HG03139 (cell line): ENCODE results near the gene PEX14.

ENCODE experiments used
- ATAC-seq: cut with Tn5 transposase; IDR thresholded peaks from one replicate; pipeline ENCODE4 v1.9.1; 2021; ENCODE audit not compliant: unreplicated experiment

The PEX14 gene

DNA sequence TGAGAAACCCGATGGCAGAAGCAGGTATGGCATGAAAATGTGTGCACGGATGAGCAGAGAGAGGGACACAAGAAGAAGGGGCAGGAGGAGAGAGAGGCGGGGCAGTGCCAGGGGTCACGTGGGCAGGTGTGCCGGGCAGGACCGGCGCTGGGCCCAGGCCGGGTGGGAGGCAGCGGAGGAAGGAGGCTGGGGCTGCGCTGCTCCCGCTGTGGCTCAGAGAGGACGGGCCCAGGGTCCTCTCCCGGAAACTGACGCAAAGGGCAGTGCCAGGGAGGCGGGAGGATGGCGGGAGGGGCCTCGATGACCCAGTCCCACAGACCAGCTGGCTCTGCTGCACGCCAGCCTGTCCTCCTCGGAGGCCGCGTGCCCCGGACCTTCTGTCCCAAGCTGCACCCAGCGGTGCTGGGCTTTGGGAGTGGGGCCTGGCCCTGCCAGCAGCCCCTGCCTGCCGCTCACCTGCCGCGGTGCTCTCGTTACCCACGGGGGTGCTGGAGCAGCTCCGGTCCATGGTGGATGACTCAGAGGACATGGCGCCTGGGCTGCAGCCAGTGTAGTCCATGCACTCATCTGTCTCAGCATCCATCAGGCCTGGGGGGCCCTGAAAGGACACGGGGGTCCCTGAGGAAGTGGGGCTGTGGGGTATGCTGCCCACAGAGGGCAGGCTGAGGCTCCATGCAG, 167.8 kb downstream of the PEX14 start:
- ATAC-seq: no peak

DNA sequence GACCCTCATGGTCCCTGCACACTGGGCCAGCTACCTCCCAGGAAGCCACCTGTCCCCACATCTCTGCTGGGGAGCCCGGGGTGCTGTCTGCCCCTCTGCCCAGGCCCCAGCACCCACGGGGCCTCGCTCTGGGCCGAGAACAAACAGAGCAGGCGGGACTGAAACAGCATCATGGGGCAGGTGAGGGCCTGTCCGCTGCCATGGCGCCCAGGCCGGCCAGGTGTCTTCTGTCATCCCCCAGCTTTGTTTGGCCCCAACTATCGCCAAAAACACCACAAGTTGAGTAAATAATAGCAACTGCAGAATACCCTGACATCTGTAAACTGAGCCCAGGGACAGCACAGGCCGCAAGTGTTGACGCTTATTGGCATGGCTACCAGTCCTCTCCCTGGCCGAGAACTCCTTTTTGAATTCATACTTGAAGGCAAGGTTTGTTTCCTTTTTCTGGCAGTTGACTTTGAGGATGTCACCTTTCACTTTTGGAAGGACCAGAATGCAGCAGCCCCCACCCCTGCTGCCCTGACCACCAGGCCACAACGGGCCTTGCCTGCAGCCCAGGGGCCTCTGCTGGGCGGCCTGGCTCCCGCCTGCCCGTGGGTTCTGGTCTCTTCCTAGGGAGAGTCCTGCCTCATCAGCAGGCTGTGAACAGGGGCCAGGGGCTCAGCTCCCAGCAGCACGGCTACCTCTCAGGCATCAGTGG, 169.0 kb downstream of the PEX14 start:
- ATAC-seq: no peak

DNA sequence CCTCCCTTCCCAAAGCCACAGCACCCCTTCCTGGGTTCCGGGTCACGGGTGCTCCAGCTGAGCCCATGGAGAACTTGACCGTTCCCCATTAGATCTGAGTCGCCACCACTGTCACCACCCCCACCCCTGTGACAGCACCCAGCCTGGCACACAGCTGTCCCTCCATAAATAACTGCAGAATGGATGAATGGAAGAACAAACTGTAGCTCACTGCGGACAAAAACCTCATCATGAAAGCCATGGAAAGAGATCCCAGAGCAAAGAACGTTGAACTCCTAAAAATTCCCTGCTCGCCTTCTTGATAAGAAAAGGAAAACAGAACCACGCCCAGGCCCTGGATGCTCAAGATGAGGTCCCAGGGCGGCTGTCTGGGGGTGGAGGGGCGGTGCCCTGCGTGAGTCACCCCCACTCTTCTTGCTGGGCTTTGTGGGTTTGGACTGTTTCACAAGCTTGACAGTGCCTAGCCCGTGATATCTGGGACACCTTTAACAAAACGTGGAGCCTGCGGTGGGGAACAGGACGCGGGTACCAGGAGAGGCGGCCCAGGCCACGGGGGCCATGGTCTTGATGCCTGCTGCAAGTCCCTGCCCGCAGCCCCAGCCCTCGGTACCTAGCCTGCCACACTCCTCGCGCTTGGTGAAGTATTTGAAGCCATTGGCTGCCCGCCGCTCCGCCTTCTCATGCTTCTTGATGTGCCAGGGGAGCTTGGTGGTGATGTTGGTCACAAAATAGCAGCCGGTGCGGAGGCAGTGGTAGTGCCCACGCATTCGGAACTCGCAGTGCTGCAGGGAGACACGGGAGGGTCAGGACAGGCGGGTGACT, 169.8 kb downstream of the PEX14 start:
- no peak for ATAC-seq

DNA sequence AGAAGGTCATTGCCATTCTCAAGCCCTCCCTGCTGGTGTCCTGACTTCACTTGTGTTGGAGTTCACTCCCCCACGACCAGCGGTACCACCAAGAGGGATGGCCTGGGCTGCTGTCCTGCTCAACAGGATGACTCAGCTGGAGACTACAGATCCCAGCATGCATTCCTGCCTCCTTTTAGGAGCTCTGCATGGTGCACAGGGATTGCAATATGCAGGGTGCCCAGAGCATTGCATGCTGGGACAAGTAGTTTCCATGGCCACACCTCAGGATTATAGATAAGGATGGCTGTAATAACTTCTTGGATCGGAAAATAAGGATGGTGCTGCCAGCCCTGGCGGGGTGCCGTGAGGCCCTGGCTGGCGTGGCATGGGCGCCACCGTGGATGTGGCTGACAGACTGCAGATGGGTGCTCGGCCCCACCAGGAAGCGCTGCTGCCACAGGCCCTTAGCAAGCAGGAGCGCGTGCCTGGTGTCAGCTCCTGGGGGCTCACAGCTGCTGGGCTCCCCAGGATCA, 171.7 kb downstream of the PEX14 start:
- ATAC-seq: no peak

DNA sequence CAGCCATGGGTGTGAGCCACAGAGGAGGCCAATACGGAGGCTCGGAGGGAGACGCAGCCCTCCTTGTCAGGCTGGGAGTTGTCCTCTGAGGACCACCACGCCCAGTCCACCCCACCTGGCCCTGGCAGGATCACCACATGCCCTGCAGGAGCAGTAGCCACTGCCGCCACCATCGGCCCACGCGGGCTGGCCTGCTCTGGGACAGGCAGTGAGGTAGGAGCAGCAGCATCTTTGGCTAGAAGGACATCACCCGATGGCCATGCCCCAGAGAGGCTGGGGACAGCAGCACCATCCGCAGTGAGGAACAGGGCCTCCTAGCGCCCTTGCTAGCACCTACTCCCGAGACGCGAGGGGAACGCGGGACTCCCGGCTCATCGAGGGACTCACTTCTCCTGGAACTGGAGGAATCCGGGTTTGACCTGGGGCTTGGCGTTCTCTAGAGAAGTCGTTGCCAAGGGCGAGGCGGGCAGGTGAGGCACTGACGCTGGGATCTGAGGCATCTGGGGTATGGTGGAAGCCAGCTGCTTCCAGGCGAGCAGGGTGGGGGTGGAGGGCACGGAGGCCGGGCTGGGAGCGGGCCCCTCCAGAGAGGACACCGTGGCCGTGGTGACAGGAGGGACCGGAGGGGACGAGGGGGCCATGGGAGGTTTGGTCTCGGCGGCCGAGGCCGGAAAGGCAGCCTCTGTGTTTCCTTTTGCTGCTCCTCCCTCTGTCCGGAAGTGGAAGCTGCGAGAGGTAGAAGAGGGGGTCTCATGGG, 172.8 kb downstream of the PEX14 start:
- ATAC-seq: no peak

DNA sequence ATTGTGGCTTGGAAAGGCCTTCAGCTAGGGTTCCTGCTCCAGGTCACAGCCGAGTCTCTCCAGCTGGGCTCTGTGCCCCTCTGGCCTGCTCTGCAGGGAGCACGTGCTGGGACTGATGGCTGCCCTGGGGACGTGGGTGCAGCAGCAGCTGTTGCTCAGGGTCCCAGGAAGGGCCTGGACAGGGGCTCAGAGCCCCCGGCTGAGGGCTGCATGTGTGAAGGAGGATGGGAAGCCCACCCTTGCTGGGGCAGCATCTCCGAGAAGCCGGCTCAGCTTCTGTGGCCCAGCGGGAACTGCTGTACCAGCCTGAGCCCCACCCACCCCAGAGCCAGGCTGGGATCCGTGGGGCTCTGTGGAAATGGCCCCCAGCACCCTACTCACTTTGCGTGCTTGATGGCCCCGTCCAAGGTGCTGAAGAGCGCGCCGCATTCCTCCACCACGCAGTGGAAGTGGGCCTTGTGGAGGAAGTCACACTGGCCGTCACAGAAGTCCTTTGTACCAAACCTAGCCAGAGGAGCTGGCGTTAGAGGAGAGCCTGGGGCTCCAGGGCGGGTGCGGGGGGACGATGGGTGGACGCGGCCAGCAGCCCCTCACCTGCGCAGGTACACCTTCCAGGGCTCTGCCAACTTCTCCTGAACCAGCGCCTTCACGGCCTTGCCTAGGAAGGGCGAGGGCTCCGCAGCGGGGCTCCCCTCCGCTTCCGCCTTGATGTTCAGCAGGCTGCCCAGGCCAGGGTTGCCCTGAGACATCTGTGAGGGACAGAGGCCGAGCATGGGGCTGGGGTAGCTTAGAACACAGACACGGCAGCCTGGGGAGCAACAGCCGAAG, 174.2 kb downstream of the PEX14 start:
- ATAC-seq: no peak

DNA sequence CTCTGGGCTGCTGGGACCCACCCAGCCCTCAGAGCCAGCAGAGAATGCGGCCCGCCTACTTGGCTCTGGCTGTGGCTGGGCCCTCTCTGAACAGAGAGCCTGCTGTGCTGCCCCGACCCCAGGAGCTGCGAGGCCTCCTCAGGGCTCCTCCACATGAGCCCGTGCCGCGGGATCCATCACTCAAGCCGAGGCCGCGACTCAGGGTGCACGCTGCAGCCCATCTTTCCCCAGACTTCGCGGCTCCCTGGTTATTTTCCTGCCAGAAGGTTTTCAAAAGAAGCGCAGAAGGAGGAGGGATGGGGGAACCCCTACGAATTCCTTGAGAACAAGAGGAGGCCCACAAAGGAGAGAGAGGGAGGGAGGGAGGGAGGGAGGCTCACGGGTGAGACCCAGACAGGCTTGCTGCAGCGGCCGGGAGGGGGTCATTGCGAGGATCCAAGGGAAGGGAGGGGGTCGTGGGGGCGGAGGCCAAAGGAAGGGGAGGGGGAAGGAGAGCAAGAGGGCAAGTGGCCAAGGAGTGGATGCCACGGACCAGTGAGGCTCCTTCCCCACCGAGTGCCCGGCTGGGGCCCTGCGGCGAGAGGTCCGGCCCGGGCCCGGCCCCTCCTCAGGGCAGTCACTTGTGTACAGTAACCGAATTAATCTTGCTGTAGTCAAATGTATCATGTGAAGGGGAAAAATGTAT, 174.9 kb downstream of the PEX14 start:
- no peak for ATAC-seq

DNA sequence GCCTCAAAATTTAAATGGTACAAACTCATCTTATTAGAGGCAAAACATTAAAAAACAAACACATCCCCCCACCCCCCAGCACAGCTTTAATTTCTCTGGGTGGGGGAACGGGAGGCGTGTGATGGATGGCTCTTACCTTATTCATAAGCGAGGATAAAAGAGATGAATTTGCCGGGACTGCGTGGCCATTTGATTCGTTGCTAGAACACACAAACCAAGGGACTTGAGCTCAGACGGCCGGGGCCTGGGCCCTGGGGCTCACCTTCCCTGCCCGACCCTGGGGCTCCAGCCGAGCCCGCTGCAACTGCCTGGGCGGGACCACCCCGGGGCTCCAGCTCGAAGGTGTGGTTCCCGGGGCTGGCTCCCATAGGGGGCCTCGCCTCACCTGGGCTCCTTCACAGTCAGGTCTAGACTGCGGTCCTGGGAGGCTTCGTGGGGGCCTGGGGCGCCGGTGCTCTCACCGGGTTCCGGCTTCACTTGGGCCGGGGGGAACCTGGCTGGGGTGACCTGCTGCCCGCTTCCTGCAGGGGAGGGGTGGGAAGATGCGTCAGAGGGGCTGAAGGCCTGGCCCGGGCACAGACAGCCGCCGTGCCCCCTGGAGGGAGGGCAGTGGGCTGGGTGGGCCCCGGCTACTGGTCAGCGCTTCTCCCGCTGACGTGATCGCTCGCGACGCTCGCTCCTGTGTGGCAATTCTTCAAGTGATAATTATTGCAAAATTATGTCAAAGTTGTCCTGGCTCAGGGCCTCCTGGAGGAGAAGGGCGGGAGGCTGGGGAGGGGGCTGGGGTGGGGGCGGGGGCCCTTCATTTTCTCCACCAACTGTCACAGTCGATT, 176.0 kb downstream of the PEX14 start:
- ATAC-seq: no peak

DNA sequence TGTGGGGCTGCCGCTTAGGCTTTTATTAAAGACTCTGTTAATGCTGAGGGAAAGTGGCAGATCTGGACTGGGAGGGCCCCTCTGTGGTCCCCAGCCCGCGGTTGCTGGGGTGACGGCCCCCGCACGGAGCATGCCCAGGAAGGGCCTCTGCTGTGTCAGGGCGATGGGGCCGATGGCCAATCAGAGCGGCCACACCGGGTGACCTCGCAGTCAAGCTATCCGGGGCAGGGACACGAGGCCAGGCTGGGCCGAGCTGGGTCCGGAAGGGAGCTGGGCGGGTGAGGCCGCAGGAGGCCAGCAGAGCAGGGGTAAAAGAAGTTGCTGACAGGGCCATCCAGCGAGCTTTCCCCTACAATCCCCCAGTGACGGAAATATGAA, 176.6 kb downstream of the PEX14 start:
- no peak for ATAC-seq

DNA sequence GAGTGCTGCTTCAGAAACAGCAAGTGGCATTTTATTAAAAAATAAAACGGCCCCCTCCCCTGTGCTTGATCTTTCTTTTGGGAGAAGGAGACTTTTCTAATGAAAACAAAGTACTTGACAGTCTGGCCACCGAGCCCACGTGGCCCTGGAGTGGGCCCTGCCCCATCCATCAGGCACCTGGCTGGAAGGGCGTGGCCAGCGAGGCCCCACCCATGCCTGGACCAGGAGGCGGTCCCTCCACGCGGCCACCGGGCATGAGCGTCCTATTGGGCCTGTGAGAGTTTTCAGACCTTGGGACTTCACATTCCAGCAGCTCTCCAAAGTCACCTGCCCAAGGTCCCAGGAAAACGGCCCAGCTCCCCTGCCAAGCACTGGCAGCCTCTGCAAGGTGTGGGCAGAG, 177.0 kb downstream of the PEX14 start:
- no peak for ATAC-seq

DNA sequence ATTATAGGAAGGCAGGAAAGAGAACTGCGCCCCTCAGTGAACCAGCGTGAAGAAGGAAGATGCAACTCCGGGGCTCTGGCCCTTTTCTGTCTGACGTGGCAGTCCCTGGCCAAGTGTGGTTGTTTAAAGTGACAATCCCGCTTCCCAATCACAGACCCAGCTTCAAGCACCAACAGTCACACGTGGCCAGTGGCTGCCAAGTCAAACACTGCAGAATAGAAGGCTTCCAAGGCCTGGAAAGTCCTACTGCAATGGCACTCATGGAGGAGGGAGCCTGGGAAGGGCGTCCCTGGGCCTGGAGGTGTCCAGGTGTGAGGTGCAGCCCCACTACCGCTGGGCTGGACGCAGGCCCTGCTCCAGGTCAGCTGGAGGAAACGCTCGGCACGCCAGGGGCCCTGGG, 177.9 kb downstream of the PEX14 start:
- ATAC-seq: no peak

DNA sequence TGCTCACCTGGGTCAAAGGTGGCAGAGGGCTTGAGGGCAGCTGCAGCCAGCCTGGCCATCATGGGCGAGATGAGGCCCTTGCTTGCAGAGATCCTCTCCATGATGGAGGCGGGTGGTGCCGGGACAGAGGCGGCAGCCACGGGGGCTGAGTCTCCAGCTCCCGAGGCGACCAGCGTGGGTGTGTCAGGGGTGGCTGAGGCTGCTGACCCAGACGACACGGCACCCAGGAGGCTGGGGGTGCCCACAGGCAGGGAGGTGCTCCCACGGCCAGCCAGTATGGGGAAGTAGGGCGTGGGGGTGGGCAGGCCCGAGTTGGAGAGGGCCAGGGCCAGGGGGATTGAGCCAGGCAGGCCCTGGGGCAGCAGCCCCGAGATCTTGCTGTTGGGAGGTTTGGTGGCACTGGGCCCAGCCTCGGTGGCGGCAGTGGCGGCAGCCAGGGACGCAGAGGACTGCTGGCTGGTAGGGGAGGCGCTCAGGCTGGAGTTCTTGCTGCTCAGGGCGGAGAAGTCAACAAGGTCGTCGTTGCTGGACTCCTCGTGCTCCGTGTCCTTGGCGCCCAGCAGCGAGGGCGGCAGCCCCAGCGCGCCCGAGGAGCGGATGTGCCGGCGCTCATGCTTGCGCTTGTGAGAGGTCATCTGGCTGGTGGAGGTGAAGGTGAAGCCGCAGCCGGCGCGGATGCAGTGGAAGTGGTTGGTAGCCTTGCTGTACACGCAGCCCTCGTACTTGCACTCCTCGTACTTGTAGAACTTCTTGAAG, 178.8 kb downstream of the PEX14 start:
- ATAC-seq: no peak

DNA sequence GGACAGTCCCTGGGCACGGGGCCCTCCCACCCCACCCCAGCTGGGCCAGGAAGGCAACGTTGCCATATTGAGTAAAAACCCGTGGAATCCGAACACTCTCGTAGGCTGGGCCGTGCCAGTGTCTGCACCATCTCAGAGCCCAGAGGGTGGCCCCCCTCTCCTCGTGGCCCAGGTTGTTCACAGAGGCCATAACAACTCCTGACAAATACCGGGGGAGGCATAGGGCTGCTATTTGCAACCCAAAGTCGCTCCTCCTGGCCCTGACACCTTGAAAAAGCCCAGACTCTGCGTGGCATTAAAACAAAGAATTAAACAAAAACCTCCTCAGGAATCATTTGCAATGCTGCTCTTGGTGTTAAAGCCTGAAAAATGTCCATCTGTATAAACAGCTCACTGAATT, 180.3 kb downstream of the PEX14 start:
- no peak for ATAC-seq

DNA sequence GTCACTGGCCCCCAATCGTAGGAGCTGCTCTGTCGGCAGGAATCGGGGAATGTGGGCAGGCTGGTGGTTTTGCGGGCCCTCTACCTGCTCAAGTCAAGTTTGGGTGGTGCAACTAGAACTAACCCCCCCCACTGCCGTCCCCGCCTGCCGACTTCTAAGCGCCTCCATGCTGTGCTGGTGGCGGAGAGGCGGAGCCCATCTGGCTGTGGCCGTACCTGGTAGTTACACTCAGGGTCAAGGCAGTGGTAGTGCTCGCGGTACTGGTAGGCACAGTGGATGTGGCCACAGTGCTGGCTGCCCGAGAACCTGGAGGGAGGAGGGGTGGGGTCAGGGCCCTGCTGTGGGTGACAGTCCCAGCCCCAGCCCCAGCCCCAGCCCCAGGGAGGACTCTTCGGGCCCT, 181.7 kb downstream of the PEX14 start:
- no peak for ATAC-seq

DNA sequence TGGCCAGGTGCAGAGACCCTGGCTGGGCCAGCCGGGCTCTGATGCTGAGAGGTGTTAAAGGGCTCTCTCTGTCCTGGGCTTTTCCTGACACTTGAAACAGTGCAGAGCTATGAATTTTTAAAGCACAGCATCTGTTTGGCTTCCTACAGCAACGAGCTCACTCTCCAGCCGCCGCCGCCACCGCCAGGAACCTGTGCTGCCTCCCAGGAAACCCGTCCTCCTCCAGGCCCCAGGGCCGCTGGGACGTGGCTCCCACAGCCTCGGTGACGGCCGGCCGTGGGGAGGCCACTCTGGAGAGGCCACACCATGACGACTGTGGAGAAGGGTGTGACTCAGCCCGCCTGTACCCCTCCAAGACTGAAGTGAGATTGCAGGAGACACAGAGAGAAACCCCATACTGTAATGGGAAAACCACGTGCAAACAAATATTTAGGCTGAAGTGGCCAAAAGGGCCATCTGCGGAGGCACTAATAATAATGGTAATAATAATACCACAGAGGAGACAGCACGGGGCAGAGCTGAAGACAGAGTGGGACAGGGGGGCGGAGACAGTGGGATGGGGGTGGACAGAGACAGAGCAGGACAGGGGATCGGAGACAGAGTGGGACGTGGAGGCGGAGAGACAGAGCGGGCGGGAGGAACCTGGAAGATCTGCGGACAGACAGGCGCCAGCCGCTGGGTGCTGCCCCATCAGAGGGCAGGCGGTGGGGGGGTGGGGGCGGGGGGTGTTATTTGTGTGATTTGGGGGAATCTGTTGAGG, 182.5 kb downstream of the PEX14 start:
- ATAC-seq: no peak

DNA sequence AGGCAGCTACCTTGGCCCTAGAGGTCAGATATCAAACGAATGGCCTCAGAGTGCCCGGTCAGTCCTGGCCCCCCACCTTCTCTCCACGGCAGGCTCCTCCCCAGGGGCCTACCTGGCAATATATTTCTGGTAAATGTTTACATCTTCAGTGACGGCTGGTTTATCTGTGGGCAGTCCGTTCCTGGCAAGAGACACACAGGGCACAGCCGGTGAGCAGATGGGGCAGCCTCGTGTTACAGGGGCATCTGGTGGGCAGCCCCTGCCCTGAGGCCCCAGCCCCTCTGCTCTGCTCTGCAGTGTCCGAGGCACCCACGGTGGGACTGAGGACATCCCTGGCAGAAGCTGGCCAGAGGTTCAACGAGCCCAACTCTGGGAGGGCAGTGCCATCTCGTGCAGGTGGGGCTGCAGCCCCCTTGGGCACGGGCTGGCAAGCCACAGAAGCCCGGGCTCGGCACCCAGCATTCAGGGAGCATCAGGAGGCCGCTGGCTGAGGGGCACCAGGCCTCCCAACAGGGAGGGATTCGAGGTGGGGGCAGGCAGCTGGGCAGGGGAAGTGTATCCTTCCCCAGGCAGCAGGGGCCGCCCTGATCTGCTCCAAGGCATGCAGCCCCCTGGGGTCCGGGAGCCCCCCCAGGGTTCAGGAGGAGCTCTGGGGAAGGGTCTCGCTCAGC, 183.8 kb downstream of the PEX14 start:
- ATAC-seq: no peak

DNA sequence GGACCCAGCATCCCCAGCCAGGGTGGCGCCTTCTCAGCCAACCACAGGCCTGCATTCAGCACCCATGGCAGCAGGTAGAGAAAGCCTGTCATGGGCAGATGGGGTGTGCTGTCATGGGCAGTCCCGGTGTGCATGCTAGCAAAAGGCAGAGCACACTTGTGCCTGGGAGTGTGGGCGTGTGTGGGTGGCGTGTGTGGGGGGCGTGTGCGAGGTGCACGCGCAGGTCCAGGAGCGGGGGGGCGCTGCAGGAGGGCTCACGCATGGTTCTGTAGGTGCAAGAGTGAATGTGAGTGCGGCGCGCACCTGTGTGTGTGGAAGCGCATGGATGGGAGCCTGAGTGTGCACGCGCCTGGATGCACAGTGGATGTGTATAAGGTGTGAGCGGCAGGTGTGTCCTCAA, 184.5 kb downstream of the PEX14 start:
- ATAC-seq: no peak
